ENCODE measurements around the gene LRRC10.
A peak's percentile ranks its signal among the peaks of the same experiment; 100 is the strongest.

LRRC10 gene

GRCh38 chr12:69610729-69611128 is at the start of gene LRRC10:
LRRC10 (minus strand) TSS chr12:69610907; CDS start chr12:69610838, 69 bp downstream.
- no peak for DNase-seq (ENCODE audit: low read depth, low spot score)

- DNase-seq (ENCODE audit: low read depth, low spot score) = no peak
Measured at GRCh38 chr12:69660164-69660863, 49.6 kb upstream of the LRRC10 start.

- DNase-seq (ENCODE audit: low read depth, low spot score) = no peak
Measured at GRCh38 chr12:69658203-69658602, 47.5 kb upstream of the LRRC10 start.

GRCh38 chr12:69657376-69658137 is 46.9 kb upstream of the LRRC10 start:
- DNase-seq (ENCODE audit: low read depth, low spot score) = peak; percentile 61

GRCh38 chr12:69655616-69656340 is 45.1 kb upstream of the LRRC10 start:
- peak; percentile 90 for DNase-seq (ENCODE audit: low read depth, low spot score)

- no peak for DNase-seq (ENCODE audit: low read depth, low spot score)
Measured at GRCh38 chr12:69653703-69654102, 43.0 kb upstream of the LRRC10 start.

- DNase-seq (ENCODE audit: low read depth, low spot score) = no peak
Measured at GRCh38 chr12:69651922-69652321, 41.2 kb upstream of the LRRC10 start.

GRCh38 chr12:69649529-69649928 is 38.8 kb upstream of the LRRC10 start:
- DNase-seq (ENCODE audit: low read depth, low spot score) = no peak

GRCh38 chr12:69648476-69648875 is 37.8 kb upstream of the LRRC10 start:
- peak; percentile 70 for DNase-seq (ENCODE audit: low read depth, low spot score)

GRCh38 chr12:69647178-69647577 is 36.5 kb upstream of the LRRC10 start:
- no peak for DNase-seq (ENCODE audit: low read depth, low spot score)

GRCh38 chr12:69645031-69645430 is 34.3 kb upstream of the LRRC10 start:
- no peak for DNase-seq (ENCODE audit: low read depth, low spot score)

- no peak for DNase-seq (ENCODE audit: low read depth, low spot score)
Measured at GRCh38 chr12:69644511-69644910, 33.8 kb upstream of the LRRC10 start.

GRCh38 chr12:69642531-69642930 is 31.8 kb upstream of the LRRC10 start:
- no peak for DNase-seq (ENCODE audit: low read depth, low spot score)

- DNase-seq (ENCODE audit: low read depth, low spot score) = no peak
Measured at GRCh38 chr12:69641546-69641945, 30.8 kb upstream of the LRRC10 start.

GRCh38 chr12:69639400-69640016 is 28.8 kb upstream of the LRRC10 start:
- peak; percentile 84 for DNase-seq (ENCODE audit: low read depth, low spot score)

GRCh38 chr12:69633061-69633460 is 22.4 kb upstream of the LRRC10 start:
- DNase-seq (ENCODE audit: low read depth, low spot score) = no peak

GRCh38 chr12:69630191-69630590 is 19.5 kb upstream of the LRRC10 start:
- no peak for DNase-seq (ENCODE audit: low read depth, low spot score)

- DNase-seq (ENCODE audit: low read depth, low spot score) = no peak
Measured at GRCh38 chr12:69627501-69627900, 16.8 kb upstream of the LRRC10 start.

GRCh38 chr12:69623970-69624369 is 13.3 kb upstream of the LRRC10 start:
- DNase-seq (ENCODE audit: low read depth, low spot score) = no peak

- DNase-seq (ENCODE audit: low read depth, low spot score) = no peak
Measured at GRCh38 chr12:69621551-69621950, 10.8 kb upstream of the LRRC10 start.

- no peak for DNase-seq (ENCODE audit: low read depth, low spot score)
Measured at GRCh38 chr12:69620921-69621320, 10.2 kb upstream of the LRRC10 start.

GRCh38 chr12:69620077-69620476 is 9.4 kb upstream of the LRRC10 start:
- DNase-seq (ENCODE audit: low read depth, low spot score) = no peak
